Naive thymus-derived CD4-positive, alpha-beta T cell (primary cell): Measurements from ENCODE around the gene PRSS21. TPM values are rescaled to one million over a fixed set of nuclear protein-coding genes. Genes with fewer than 3 reads are reported as not detected.

Experiments used
- ATAC-seq: fragments of 150-1000 bp; cut with Tn5 transposase; 2 replicates; pipeline ENCODE4 v1.10.0; 2021; ENCODE audit warnings: mild to moderate bottlenecking, moderate library complexity
- CTCF ChIA-PET: fragments of 350-600 bp; sonication (Branson Sonifier 250); formaldehyde crosslinking; loops from one replicate; lab custom pipeline; 2021; ENCODE audit warnings: antibody characterized with exemption; lab: Charles Lee
- POLR2A ChIA-PET: fragments of 350-600 bp; sonication (Branson Sonifier 250); formaldehyde crosslinking; loops from one replicate; lab custom pipeline; 2021; ENCODE audit warnings: antibody characterized with exemption, inconsistent platforms; lab: Charles Lee
- DNase-seq, 9 donors: peaks; one replicate each; pipeline versions ENCODE4 v3.0.0 to v3.0.0-alpha.2; 2020 to 2022; ENCODE audit warnings: mixed read lengths in 1 of 9
- H3K27ac ChIP-seq: one replicate; pipeline ENCODE4 v1.7.0; 2013; ENCODE audit warnings: mild to moderate bottlenecking, low read depth, low read length, moderate library complexity
- H3K27me3 ChIP-seq, 2 donors: one replicate each; pipeline ENCODE4 v1.7.0; 2013; ENCODE audit warnings: low read length in 2 of 2, mild to moderate bottlenecking in 2 of 2, moderate library complexity in 2 of 2; ENCODE audit not compliant: control insufficient read depth in 2 of 2, insufficient read depth in 2 of 2
- H3K36me3 ChIP-seq, 3 experiments: 1 replicate in 2 of 3; 2 replicates in 1 of 3; pipeline ENCODE4 v1.7.0; 2013; ENCODE audit warnings: low read length in 3 of 3, mild to moderate bottlenecking in 3 of 3, moderate library complexity in 1 of 3; ENCODE audit not compliant: insufficient read depth in 3 of 3, control insufficient read depth in 2 of 3
- H3K4me1 ChIP-seq, 2 donors: one replicate each; pipeline ENCODE4 v1.7.0; 2013; ENCODE audit warnings: low read length in 2 of 2, mild to moderate bottlenecking in 2 of 2, moderate library complexity in 1 of 2; ENCODE audit not compliant: control insufficient read depth in 2 of 2, insufficient read depth in 2 of 2
- H3K4me3 ChIP-seq: 2 replicates; pipeline ENCODE4 v1.7.0; 2013; ENCODE audit warnings: mild to moderate bottlenecking, low read length
- H3K9me3 ChIP-seq, 3 experiments: 1 replicate in 2 of 3; 2 replicates in 1 of 3; pipeline ENCODE4 v1.7.0; 2013; ENCODE audit warnings: low read length in 3 of 3; ENCODE audit not compliant: control insufficient read depth in 2 of 3
- H3K27ac Mint-ChIP-seq, 9 donors: one replicate each; pipeline ENCODE4 v1.8.0; 2020 to 2022; ENCODE audit warnings: mixed read lengths in 9 of 9, mild to moderate bottlenecking in 8 of 9, moderate library complexity in 5 of 9, inconsistent platforms in 2 of 9
- H3K27me3 Mint-ChIP-seq, 5 donors: one replicate each; pipeline ENCODE4 v1.8.0; 2021 to 2022; ENCODE audit warnings: mixed read lengths in 5 of 5, mild to moderate bottlenecking in 1 of 5
- H3K36me3 Mint-ChIP-seq, 5 donors: one replicate each; pipeline ENCODE4 v1.8.0; 2020 to 2022; ENCODE audit warnings: mixed read lengths in 5 of 5, mild to moderate bottlenecking in 3 of 5, inconsistent platforms in 1 of 5
- H3K4me1 Mint-ChIP-seq, 7 donors: one replicate each; pipeline ENCODE4 v1.8.0; 2020 to 2022; ENCODE audit warnings: mixed read lengths in 7 of 7, mild to moderate bottlenecking in 3 of 7, inconsistent platforms in 1 of 7
- H3K4me3 Mint-ChIP-seq, 10 donors: one replicate each; pipeline ENCODE4 v1.8.0; 2020 to 2022; ENCODE audit warnings: mild to moderate bottlenecking in 10 of 10, mixed read lengths in 10 of 10, moderate library complexity in 6 of 10, inconsistent platforms in 2 of 10
- H3K9me3 Mint-ChIP-seq, 11 donors: one replicate each; pipeline ENCODE4 v1.8.0; 2020 to 2022; ENCODE audit warnings: mixed read lengths in 11 of 11, mild to moderate bottlenecking in 4 of 11, inconsistent platforms in 1 of 11, moderate library complexity in 1 of 11
- intact Hi-C, 2 donors: fragments of 100-400 bp; cut with micrococcal nuclease; formaldehyde crosslinking; loops; one replicate each; pipeline ENCODE4 v1.15.1; 2023
- polyA plus RNA-seq, 2 donors: library from polyadenylated mRNA; unstranded; fragments of 300-500 nt; fragmentation: Illumina TruSeq; gene quantifications; one replicate each; pipeline ENCODE4 v1.2.3, GENCODE V29; 2021
- total RNA-seq, 6 experiments: library from RNA in 5 of 6; stranded (reverse) in 5 of 6; gene quantifications; 1 replicate in 5 of 6; 2 replicates in 1 of 6; pipeline ENCODE4 v1.2.3 and lab custom pipeline; 2021 to 2026

Gene PRSS21
- total and polyA plus RNA-seq, 7 experiments from 2014 or later, result 1.1 to 11.2 (median 1.8) TPM; not detected in 1

GRCh38 chr16:2865651-2866050, 48.6 kb downstream of the PRSS21 start:
- Mint-ChIP-seq H3K4me1 (peaks cover 0 to 23% (median 16%) of the 10 kb centered on the region in 7 donors), H3K27ac (peak overlapping the region in 5 of 9 donors; percentile 28 to 88 (median 45)), H3K36me3 (peaks cover 0 to 5% (median 0%) of the 10 kb centered on the region in 5 donors), H3K9me3 (peaks cover 0 to 6% (median 0%) of the 10 kb centered on the region in 11 donors), H3K4me3 (no peak overlapping the region), H3K27me3 (peaks cover 0 to 10% (median 6%) of the 10 kb centered on the region in 5 donors)
- no peak for ATAC-seq
- intact Hi-C loops, result loop anchor here (5.0 kb wide), 2 partner anchors 88 to 353 kb away; partner anchors contain the start of genes ATP6V0C (in 1 of the 2) and ELOB (in 1 of the 2)
- Histone ChIP-seq H3K4me1 (no peaks in the 10 kb centered on the region), H3K27ac (no peak overlapping the region), H3K36me3 (no peaks in the 10 kb centered on the region), H3K9me3 (peaks cover 0 to 4% (median 0%) of the 10 kb centered on the region in 3 experiments), H3K27me3 (no peaks in the 10 kb centered on the region), H3K4me3 (no peak overlapping the region)
- POLR2A ChIA-PET, result no interaction called here
- no peak for DNase-seq
- CTCF ChIA-PET, result interaction anchor here (0.6 to 1.3 kb wide), 2 partner anchors 14 to 563 kb away, joined by 3 read pairs; no protein-coding TSS in a partner anchor

- Histone ChIP-seq H3K27me3 (no peaks in the 10 kb centered on the region), H3K27ac (no peak overlapping the region), H3K9me3 (no peaks in the 10 kb centered on the region), H3K4me1 (no peaks in the 10 kb centered on the region), H3K36me3 (no peaks in the 10 kb centered on the region), H3K4me3 (no peak overlapping the region)
- Mint-ChIP-seq H3K4me3 (peak overlapping the region in 2 of 10 donors; percentile 7 to 54), H3K27me3 (peaks cover 0 to 10% (median 1%) of the 10 kb centered on the region in 5 donors), H3K27ac (peak overlapping the region in 6 of 9 donors; percentile 2 to 37 (median 2)), H3K36me3 (peaks cover 0 to under 1% (median 0%) of the 10 kb centered on the region in 5 donors), H3K9me3 (peaks cover 0 to under 1% (median 0%) of the 10 kb centered on the region in 11 donors), H3K4me1 (peaks cover 0 to 23% (median 16%) of the 10 kb centered on the region in 7 donors)
- CTCF ChIA-PET, result interaction anchor here (0.6 kb wide), 2 partner anchors 13 to 564 kb away, joined by 3 read pairs; no protein-coding TSS in a partner anchor
- intact Hi-C loops, result loop anchor here (5.0 kb wide), 2 partner anchors 89 to 354 kb away; partner anchors contain the start of genes ATP6V0C (in 1 of the 2) and ELOB (in 1 of the 2)
- DNase-seq (no peak), ATAC-seq (no peak)
- POLR2A ChIA-PET, result interaction anchor here (0.6 kb wide), 1 partner anchor 64 kb away, joined by 3 read pairs; no protein-coding TSS in a partner anchor
Observed at GRCh38 chr16:2866431-2866830, 49.4 kb downstream of the PRSS21 start.

- Histone ChIP-seq H3K4me3 (peak overlapping the region; percentile 70), H3K27me3 (no peaks in the 10 kb centered on the region), H3K36me3 (no peaks in the 10 kb centered on the region), H3K9me3 (no peaks in the 10 kb centered on the region), H3K4me1 (no peaks in the 10 kb centered on the region), H3K27ac (peak overlapping the region; percentile 67)
- ChIA-PET POLR2A (interaction anchor here (0.5 to 2.3 kb wide), 7 partner anchors 15 to 1192 kb away, joined by 3 to 11 read pairs (median 4); partner anchors contain the start of gene FLYWCH2), CTCF (interaction anchor here (0.7 to 1.4 kb wide), 12 partner anchors 13 to 62 kb away, joined by 3 to 16 read pairs (median 4); partner anchors contain the start of gene FLYWCH2)
- DNase-seq (no peak), ATAC-seq (no peak)
- Mint-ChIP-seq H3K36me3 (no peaks in the 10 kb centered on the region), H3K9me3 (no peaks in the 10 kb centered on the region), H3K27me3 (peaks cover 0 to 10% (median 0%) of the 10 kb centered on the region in 5 donors), H3K4me1 (peaks cover 0 to 23% (median 16%) of the 10 kb centered on the region in 7 donors), H3K4me3 (peak overlapping the region; percentile 79 to 91 (median 86)), H3K27ac (peak overlapping the region in 7 of 9 donors; percentile 67 to 89 (median 82))
- intact Hi-C loops, result loop anchor here (5.0 kb wide), 2 partner anchors 90 to 355 kb away; partner anchors contain the start of genes ATP6V0C (in 1 of the 2) and ELOB (in 1 of the 2)
Observed at GRCh38 chr16:2867661-2867986, 50.6 kb downstream of the PRSS21 start.

GRCh38 chr16:2867987-2868789, 51.2 kb downstream of the PRSS21 start:
- Mint-ChIP-seq H3K27me3 (peaks cover 0 to 10% (median 0%) of the 10 kb centered on the region in 5 donors), H3K36me3 (no peaks in the 10 kb centered on the region), H3K9me3 (no peaks in the 10 kb centered on the region), H3K4me3 (peak overlapping the region; percentile 79 to 91 (median 86)), H3K4me1 (peaks cover 0 to 23% (median 16%) of the 10 kb centered on the region in 7 donors), H3K27ac (peak overlapping the region; percentile 67 to 89 (median 82))
- ATAC-seq, result peak; percentile 98
- intact Hi-C loops, result loop anchor here (1.0 to 5.0 kb wide), 12 partner anchors 14 to 356 kb away; partner anchors contain the start of genes ELOB (in 2 of the 2), PRSS27 (in 2 of the 2), SRRM2 (in 2 of the 2) and ATP6V0C (in 1 of the 2)
- Histone ChIP-seq H3K4me3 (peak overlapping the region; percentile 70), H3K27me3 (no peaks in the 10 kb centered on the region), H3K27ac (peak overlapping the region; percentile 67), H3K9me3 (no peaks in the 10 kb centered on the region), H3K4me1 (no peaks in the 10 kb centered on the region), H3K36me3 (no peaks in the 10 kb centered on the region)
- DNase-seq, result peak; percentile 87 to 94 (median 91)
- CTCF ChIA-PET, result interaction anchor here (0.7 to 1.4 kb wide), 15 partner anchors 12 to 62 kb away, joined by 3 to 16 read pairs (median 4); partner anchors contain the start of genes FLYWCH1 and FLYWCH2
- POLR2A ChIA-PET, result interaction anchor here (0.5 to 2.3 kb wide), 11 partner anchors 15 to 1192 kb away, joined by 3 to 11 read pairs (median 3); partner anchors contain the start of gene FLYWCH2

Other genes with a start within 250 kb of the PRSS21 start
- 10 to 100 TPM; 21.4 to 37.5 (median 24.6) TPM for gene KCTD5, start 134.7 kb upstream of the PRSS21 start, total RNA-seq
- gene KCTD5, start 134.7 kb upstream of the PRSS21 start, polyA plus RNA-seq, result 10 to 100 TPM; 15.7 to 26.2 TPM
- 1 to 10 TPM in 2 of 5 experiments, under 1 TPM in 3; 0.32 to 1.6 (median 0.98) TPM for gene PRSS27, start 97.0 kb upstream of the PRSS21 start, total RNA-seq
- under 1 TPM in 1 of 2 donors, not detected in 1; 0.39 TPM for gene PRSS27, start 97.0 kb upstream of the PRSS21 start, polyA plus RNA-seq
- 1,000 to 10,000 TPM in 4 of 5 experiments, 100 to 1,000 TPM in 1; 590 to 1,259 (median 1,020) TPM for gene SRRM2, start 64.6 kb upstream of the PRSS21 start, total RNA-seq
- 100 to 1,000 TPM in 1 of 2 donors, 10 to 100 TPM in 1; 52.1 to 119 TPM for gene SRRM2, start 64.6 kb upstream of the PRSS21 start, polyA plus RNA-seq
- gene ELOB, start 40.0 kb upstream of the PRSS21 start, total RNA-seq, result 100 to 1,000 TPM in 2 of 5 experiments, 10 to 100 TPM in 3; 65.3 to 242 (median 99.3) TPM
- gene ELOB, start 40.0 kb upstream of the PRSS21 start, polyA plus RNA-seq, result 100 to 1,000 TPM; 136 to 252 TPM
- under 1 TPM in 1 of 5 experiments, not detected in 4; 0.19 TPM for gene PRSS33, start 29.7 kb upstream of the PRSS21 start, total RNA-seq
- not detected for gene PRSS33, start 29.7 kb upstream of the PRSS21 start, polyA plus RNA-seq
- gene PRSS41, start 18.8 kb upstream of the PRSS21 start, total RNA-seq, result not detected
- not detected for gene PRSS41, start 18.8 kb upstream of the PRSS21 start, polyA plus RNA-seq
- 10 to 100 TPM in 1 of 5 experiments, 1 to 10 TPM in 1, not detected in 3; 2.3 to 17.2 TPM for gene ZG16B, start 13.1 kb downstream of the PRSS21 start, total RNA-seq
- gene ZG16B, start 13.1 kb downstream of the PRSS21 start, polyA plus RNA-seq, result not detected
- under 1 TPM in 2 of 5 experiments, not detected in 3; 0.59 to 0.72 TPM for gene PRSS22, start 40.9 kb downstream of the PRSS21 start, total RNA-seq
- gene PRSS22, start 40.9 kb downstream of the PRSS21 start, polyA plus RNA-seq, result not detected
- 10 to 100 TPM; 13.6 to 30.4 (median 24.0) TPM for gene FLYWCH2, start 66.0 kb downstream of the PRSS21 start, total RNA-seq
- gene FLYWCH2, start 66.0 kb downstream of the PRSS21 start, polyA plus RNA-seq, result 10 to 100 TPM; 24.8 to 26.8 TPM
- 100 to 1,000 TPM in 2 of 5 experiments, 10 to 100 TPM in 3; 48.6 to 149 (median 87.0) TPM for gene FLYWCH1, start 94.7 kb downstream of the PRSS21 start, total RNA-seq
- 10 to 100 TPM; 12.4 to 30.0 TPM for gene FLYWCH1, start 94.7 kb downstream of the PRSS21 start, polyA plus RNA-seq
- gene KREMEN2, start 147.0 kb downstream of the PRSS21 start, total RNA-seq, result not detected
- gene KREMEN2, start 147.0 kb downstream of the PRSS21 start, polyA plus RNA-seq, result not detected
- gene PAQR4, start 152.1 kb downstream of the PRSS21 start, total RNA-seq, result 10 to 100 TPM in 1 of 5 experiments, 1 to 10 TPM in 1, under 1 TPM in 3; 0.40 to 39.4 (median 0.79) TPM
- under 1 TPM in 1 of 2 donors, not detected in 1; 0.54 TPM for gene PAQR4, start 152.1 kb downstream of the PRSS21 start, polyA plus RNA-seq
- gene PKMYT1, start 163.2 kb downstream of the PRSS21 start, total RNA-seq, result 10 to 100 TPM in 1 of 5 experiments, under 1 TPM in 1, not detected in 3; 0.93 to 89.1 TPM
- gene PKMYT1, start 163.2 kb downstream of the PRSS21 start, polyA plus RNA-seq, result not detected
- gene CLDN9, start 195.7 kb downstream of the PRSS21 start, total RNA-seq, result under 1 TPM in 2 of 5 experiments, not detected in 3; 0.15 to 0.37 TPM
- not detected for gene CLDN9, start 195.7 kb downstream of the PRSS21 start, polyA plus RNA-seq
- not detected for gene CLDN6, start 200.9 kb downstream of the PRSS21 start, total RNA-seq
- not detected for gene CLDN6, start 200.9 kb downstream of the PRSS21 start, polyA plus RNA-seq
- 1 to 10 TPM in 3 of 5 experiments, under 1 TPM in 2; 0.57 to 5.9 (median 1.1) TPM for gene TNFRSF12A, start 203.1 kb downstream of the PRSS21 start, total RNA-seq
- gene TNFRSF12A, start 203.1 kb downstream of the PRSS21 start, polyA plus RNA-seq, result not detected
- gene HCFC1R1, start 206.7 kb downstream of the PRSS21 start, total RNA-seq, result 10 to 100 TPM; 11.5 to 29.6 (median 14.9) TPM
- 10 to 100 TPM; 12.0 to 24.6 TPM for gene HCFC1R1, start 206.7 kb downstream of the PRSS21 start, polyA plus RNA-seq
- 10 to 100 TPM; 25.3 to 55.5 (median 26.0) TPM for gene THOC6, start 206.8 kb downstream of the PRSS21 start, total RNA-seq
- 10 to 100 TPM; 46.3 to 60.6 TPM for gene THOC6, start 206.8 kb downstream of the PRSS21 start, polyA plus RNA-seq
- 1 to 10 TPM in 1 of 5 experiments, not detected in 4; 1.0 TPM for gene BICDL2, start 219.7 kb downstream of the PRSS21 start, total RNA-seq
- gene BICDL2, start 219.7 kb downstream of the PRSS21 start, polyA plus RNA-seq, result not detected
- 10 to 100 TPM in 2 of 5 experiments, 1 to 10 TPM in 1, under 1 TPM in 2; 0.73 to 64.4 (median 3.7) TPM for gene MMP25, start 229.3 kb downstream of the PRSS21 start, total RNA-seq
- under 1 TPM; 0.64 to 0.93 TPM for gene MMP25, start 229.3 kb downstream of the PRSS21 start, polyA plus RNA-seq
- 1,000 to 10,000 TPM in 1 of 5 experiments, 100 to 1,000 TPM in 4; 351 to 3,697 (median 587) TPM for gene IL32, start 248.4 kb downstream of the PRSS21 start, total RNA-seq
- gene IL32, start 248.4 kb downstream of the PRSS21 start, polyA plus RNA-seq, result 1,000 to 10,000 TPM; 1,418 to 1,605 TPM